PFSK-1 (cell line): ENCODE data around the gene ENDOD1.

Experiments used
- FOXP2 ChIP-seq: optimal IDR thresholded peaks from 2 replicates; pipeline ENCODE3; 2011; ENCODE audit warnings: borderline replicate concordance, control low read depth, inconsistent platforms; ENCODE audit not compliant: insufficient read depth; ENCODE audit errors: extremely low read length, extremely low read depth
- POLR2AphosphoS5 ChIP-seq: IDR thresholded peaks from 2 replicates; pipeline ENCODE4 v1.6.1; 2012; ENCODE audit warnings: low read depth, mild to moderate bottlenecking, control low read depth, low read length, moderate library complexity
- REST ChIP-seq, 2 experiments: IDR thresholded peaks; 2 replicates each; pipeline versions ENCODE4 v1.6.1 to v1.8.0; 2011 to 2012; ENCODE audit warnings: low read depth in 2 of 2, low read length in 2 of 2, control low read depth in 1 of 2, inconsistent platforms in 1 of 2, mild to moderate bottlenecking in 1 of 2, moderate library complexity in 1 of 2; ENCODE audit not compliant: insufficient read depth in 1 of 2
- SIN3A ChIP-seq: IDR thresholded peaks from 2 replicates; pipeline ENCODE4 v1.6.1; 2012; ENCODE audit warnings: mild to moderate bottlenecking, low read length, moderate library complexity, borderline replicate concordance; ENCODE audit not compliant: insufficient read depth
- TAF1 ChIP-seq: IDR thresholded peaks from 2 replicates; pipeline ENCODE4 v1.6.1; 2012; ENCODE audit warnings: low read length, control low read depth, borderline replicate concordance; ENCODE audit not compliant: insufficient read depth

Gene ENDOD1

GRCh38 chr11:95093548-95093947 lies 3.9 kb downstream of the ENDOD1 start:
- TF ChIP-seq TAF1 (no peak), SIN3A (no peak), POLR2AphosphoS5 (no peak), FOXP2 (no peak)

GRCh38 chr11:95095858-95096587 lies 6.4 kb downstream of the ENDOD1 start:
- TF ChIP-seq REST (IDR thresholded peaks at IDR 0.05; ENCODE audit: insufficient read depth in 1 of 2, low read depth in 2 of 2, low read length in 2 of 2) (peak in 1 of 2 experiments; percentile 64; a peak in 1 of 4 replicates), SIN3A (no peak)

- no peak for TF ChIP-seq POLR2AphosphoS5
- TF ChIP-seq TAF1, result no peak
- no peak for TF ChIP-seq FOXP2
- TF ChIP-seq REST (IDR thresholded peaks at IDR 0.05; ENCODE audit: insufficient read depth in 1 of 2, low read depth in 2 of 2, low read length in 2 of 2), result no peak
- TF ChIP-seq SIN3A, result no peak
Measured at GRCh38 chr11:95097209-95097608, 7.6 kb downstream of the ENDOD1 start.

GRCh38 chr11:95098826-95099225 lies 9.2 kb downstream of the ENDOD1 start:
- TF ChIP-seq TAF1, result no peak
- no peak for TF ChIP-seq SIN3A
- TF ChIP-seq POLR2AphosphoS5, result no peak
- TF ChIP-seq FOXP2, result no peak
- no peak for TF ChIP-seq REST (IDR thresholded peaks at IDR 0.05; ENCODE audit: insufficient read depth in 1 of 2, low read depth in 2 of 2, low read length in 2 of 2)

- TF ChIP-seq TAF1, result no peak
- no peak for TF ChIP-seq FOXP2
- no peak for TF ChIP-seq POLR2AphosphoS5
- no peak for TF ChIP-seq REST (IDR thresholded peaks at IDR 0.05; ENCODE audit: insufficient read depth in 1 of 2, low read depth in 2 of 2, low read length in 2 of 2)
- no peak for TF ChIP-seq SIN3A
Measured at GRCh38 chr11:95100191-95100648, 10.6 kb downstream of the ENDOD1 start.
